Naive thymus-derived CD4-positive, alpha-beta T cell (primary cell): ENCODE measurements around the gene ONECUT1. TPM values are rescaled to one million over a fixed set of nuclear protein-coding genes. Genes with fewer than 3 reads are reported as not detected.

Source experiments
- ATAC-seq: fragments of 150-1000 bp; cut with Tn5 transposase; 2 replicates; pipeline ENCODE4 v1.10.0; 2021; ENCODE audit warnings: mild to moderate bottlenecking, moderate library complexity
- CTCF ChIA-PET: fragments of 350-600 bp; sonication (Branson Sonifier 250); formaldehyde crosslinking; loops from one replicate; lab custom pipeline; 2021; ENCODE audit warnings: antibody characterized with exemption; lab: Charles Lee
- POLR2A ChIA-PET: fragments of 350-600 bp; sonication (Branson Sonifier 250); formaldehyde crosslinking; loops from one replicate; lab custom pipeline; 2021; ENCODE audit warnings: antibody characterized with exemption, inconsistent platforms; lab: Charles Lee
- DNase-seq, 9 donors: peaks; one replicate each; pipeline versions ENCODE4 v3.0.0 to v3.0.0-alpha.2; 2020 to 2022; ENCODE audit warnings: mixed read lengths in 1 of 9
- H3K27ac ChIP-seq: one replicate; pipeline ENCODE4 v1.7.0; 2013; ENCODE audit warnings: mild to moderate bottlenecking, low read depth, low read length, moderate library complexity
- H3K27me3 ChIP-seq, 2 donors: one replicate each; pipeline ENCODE4 v1.7.0; 2013; ENCODE audit warnings: low read length in 2 of 2, mild to moderate bottlenecking in 2 of 2, moderate library complexity in 2 of 2; ENCODE audit not compliant: control insufficient read depth in 2 of 2, insufficient read depth in 2 of 2
- H3K36me3 ChIP-seq, 3 experiments: 1 replicate in 2 of 3; 2 replicates in 1 of 3; pipeline ENCODE4 v1.7.0; 2013; ENCODE audit warnings: low read length in 3 of 3, mild to moderate bottlenecking in 3 of 3, moderate library complexity in 1 of 3; ENCODE audit not compliant: insufficient read depth in 3 of 3, control insufficient read depth in 2 of 3
- H3K4me1 ChIP-seq, 2 donors: one replicate each; pipeline ENCODE4 v1.7.0; 2013; ENCODE audit warnings: low read length in 2 of 2, mild to moderate bottlenecking in 2 of 2, moderate library complexity in 1 of 2; ENCODE audit not compliant: control insufficient read depth in 2 of 2, insufficient read depth in 2 of 2
- H3K4me3 ChIP-seq: 2 replicates; pipeline ENCODE4 v1.7.0; 2013; ENCODE audit warnings: mild to moderate bottlenecking, low read length
- H3K9me3 ChIP-seq, 3 experiments: 1 replicate in 2 of 3; 2 replicates in 1 of 3; pipeline ENCODE4 v1.7.0; 2013; ENCODE audit warnings: low read length in 3 of 3; ENCODE audit not compliant: control insufficient read depth in 2 of 3
- H3K27ac Mint-ChIP-seq, 9 donors: one replicate each; pipeline ENCODE4 v1.8.0; 2020 to 2022; ENCODE audit warnings: mixed read lengths in 9 of 9, mild to moderate bottlenecking in 8 of 9, moderate library complexity in 5 of 9, inconsistent platforms in 2 of 9
- H3K27me3 Mint-ChIP-seq, 5 donors: one replicate each; pipeline ENCODE4 v1.8.0; 2021 to 2022; ENCODE audit warnings: mixed read lengths in 5 of 5, mild to moderate bottlenecking in 1 of 5
- H3K36me3 Mint-ChIP-seq, 5 donors: one replicate each; pipeline ENCODE4 v1.8.0; 2020 to 2022; ENCODE audit warnings: mixed read lengths in 5 of 5, mild to moderate bottlenecking in 3 of 5, inconsistent platforms in 1 of 5
- H3K4me1 Mint-ChIP-seq, 7 donors: one replicate each; pipeline ENCODE4 v1.8.0; 2020 to 2022; ENCODE audit warnings: mixed read lengths in 7 of 7, mild to moderate bottlenecking in 3 of 7, inconsistent platforms in 1 of 7
- H3K4me3 Mint-ChIP-seq, 10 donors: one replicate each; pipeline ENCODE4 v1.8.0; 2020 to 2022; ENCODE audit warnings: mild to moderate bottlenecking in 10 of 10, mixed read lengths in 10 of 10, moderate library complexity in 6 of 10, inconsistent platforms in 2 of 10
- H3K9me3 Mint-ChIP-seq, 11 donors: one replicate each; pipeline ENCODE4 v1.8.0; 2020 to 2022; ENCODE audit warnings: mixed read lengths in 11 of 11, mild to moderate bottlenecking in 4 of 11, inconsistent platforms in 1 of 11, moderate library complexity in 1 of 11
- intact Hi-C, 2 donors: fragments of 100-400 bp; cut with micrococcal nuclease; formaldehyde crosslinking; loops; one replicate each; pipeline ENCODE4 v1.15.1; 2023
- polyA plus RNA-seq, 2 donors: library from polyadenylated mRNA; unstranded; fragments of 300-500 nt; fragmentation: Illumina TruSeq; gene quantifications; one replicate each; pipeline ENCODE4 v1.2.3, GENCODE V29; 2021
- total RNA-seq, 6 experiments: library from RNA in 5 of 6; stranded (reverse) in 5 of 6; gene quantifications; 1 replicate in 5 of 6; 2 replicates in 1 of 6; pipeline ENCODE4 v1.2.3 and lab custom pipeline; 2021 to 2026

Gene ONECUT1
- total and polyA plus RNA-seq, 7 experiments from 2014 or later: not detected

DNA sequence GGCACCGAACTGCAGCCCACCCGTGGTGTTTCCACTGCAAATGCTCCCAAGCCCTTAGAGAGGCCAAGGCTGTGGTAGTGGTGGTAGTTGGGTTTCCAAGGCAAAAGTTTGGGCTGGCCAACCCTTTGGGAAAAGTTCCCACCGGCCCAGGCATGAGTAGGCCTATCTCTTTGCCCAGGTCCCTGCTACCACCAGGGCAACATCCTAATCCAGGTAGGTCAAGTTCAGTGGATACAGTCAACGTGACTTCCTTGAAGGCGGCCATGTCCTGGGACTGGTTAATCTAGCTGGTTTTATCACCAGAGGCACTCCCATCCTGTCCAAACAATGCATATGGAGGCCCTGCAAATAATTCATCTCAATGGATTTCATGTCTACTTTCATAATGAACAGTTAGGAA lies 1.6 kb upstream of the ONECUT1 start:
- Mint-ChIP-seq H3K4me1 (peaks cover 13 to 41% (median 16%) of the 10 kb centered on the region in 7 donors), H3K27ac (no peak overlapping the region), H3K4me3 (peak overlapping the region in 5 of 10 donors; percentile 11 to 82 (median 26)), H3K27me3 (peaks cover 66 to 95% (median 79%) of the 10 kb centered on the region in 5 donors), H3K36me3 (no peaks in the 10 kb centered on the region), H3K9me3 (peaks cover 0 to 6% (median 2%) of the 10 kb centered on the region in 11 donors)
- Histone ChIP-seq H3K36me3 (no peaks in the 10 kb centered on the region), H3K4me1 (peaks cover 0 to 7% of the 10 kb centered on the region in 2 donors), H3K9me3 (no peaks in the 10 kb centered on the region), H3K4me3 (no peak overlapping the region), H3K27me3 (peaks cover 6 to 40% of the 10 kb centered on the region in 2 donors), H3K27ac (no peak overlapping the region)
- CTCF ChIA-PET: no interaction called here
- intact Hi-C loops: no loop called here
- no peak for ATAC-seq
- DNase-seq: no peak
- POLR2A ChIA-PET: no interaction called here

- Histone ChIP-seq H3K4me3 (no peak overlapping the region), H3K27ac (no peak overlapping the region), H3K36me3 (no peaks in the 10 kb centered on the region), H3K4me1 (peaks cover 0 to 7% of the 10 kb centered on the region in 2 donors), H3K27me3 (peaks cover 6 to 34% of the 10 kb centered on the region in 2 donors), H3K9me3 (no peaks in the 10 kb centered on the region)
- H3K9me3 Mint-ChIP-seq: peaks cover 0 to 6% (median 2%) of the 10 kb centered on the region in 11 donors
- H3K4me1 Mint-ChIP-seq: peaks cover 10 to 39% (median 13%) of the 10 kb centered on the region in 7 donors
- intact Hi-C loops: no loop called here
- H3K27me3 Mint-ChIP-seq: peaks cover 67 to 95% (median 79%) of the 10 kb centered on the region in 5 donors
- no peak for ATAC-seq
- H3K27ac Mint-ChIP-seq: no peak overlapping the region
- H3K4me3 Mint-ChIP-seq: peak overlapping the region; percentile 40 to 88 (median 72)
- no peak for DNase-seq
- POLR2A ChIA-PET: no interaction called here
- no peaks in the 10 kb centered on the region for H3K36me3 Mint-ChIP-seq
- CTCF ChIA-PET: no interaction called here
These were observed 1.0 kb upstream of the ONECUT1 start for GRCh38 chr15:52790941-52791751.

GRCh38 chr15:52789601-52790168 lies 451 bp downstream of the ONECUT1 start:
- peaks cover 6 to 27% of the 10 kb centered on the region in 2 donors for H3K27me3 ChIP-seq
- H3K36me3 Mint-ChIP-seq: no peaks in the 10 kb centered on the region
- CTCF ChIA-PET: no interaction called here
- POLR2A ChIA-PET: no interaction called here
- H3K27ac ChIP-seq: no peak overlapping the region
- H3K4me3 ChIP-seq: peak overlapping the region; percentile 20
- peaks cover 0 to 4% (median 0%) of the 10 kb centered on the region in 11 donors for H3K9me3 Mint-ChIP-seq
- H3K4me1 Mint-ChIP-seq: peaks cover 5 to 37% (median 13%) of the 10 kb centered on the region in 7 donors
- no peaks in the 10 kb centered on the region for H3K36me3 ChIP-seq
- peak; percentile 39 for ATAC-seq
- peak overlapping the region; percentile 51 to 88 (median 79) for H3K4me3 Mint-ChIP-seq
- peaks cover 66 to 95% (median 77%) of the 10 kb centered on the region in 5 donors for H3K27me3 Mint-ChIP-seq
- peak overlapping the region in 1 of 9 donors; percentile 74 for H3K27ac Mint-ChIP-seq
- H3K9me3 ChIP-seq: no peaks in the 10 kb centered on the region
- no peak for DNase-seq
- intact Hi-C loops: no loop called here
- peaks cover 0 to 7% of the 10 kb centered on the region in 2 donors for H3K4me1 ChIP-seq

- peak overlapping the region in 1 of 9 donors; percentile 74 for H3K27ac Mint-ChIP-seq
- peaks cover 0 to 9% of the 10 kb centered on the region in 2 donors for H3K4me1 ChIP-seq
These were observed 1.0 kb downstream of the ONECUT1 start for GRCh38 chr15:52789008-52789600.

DNA sequence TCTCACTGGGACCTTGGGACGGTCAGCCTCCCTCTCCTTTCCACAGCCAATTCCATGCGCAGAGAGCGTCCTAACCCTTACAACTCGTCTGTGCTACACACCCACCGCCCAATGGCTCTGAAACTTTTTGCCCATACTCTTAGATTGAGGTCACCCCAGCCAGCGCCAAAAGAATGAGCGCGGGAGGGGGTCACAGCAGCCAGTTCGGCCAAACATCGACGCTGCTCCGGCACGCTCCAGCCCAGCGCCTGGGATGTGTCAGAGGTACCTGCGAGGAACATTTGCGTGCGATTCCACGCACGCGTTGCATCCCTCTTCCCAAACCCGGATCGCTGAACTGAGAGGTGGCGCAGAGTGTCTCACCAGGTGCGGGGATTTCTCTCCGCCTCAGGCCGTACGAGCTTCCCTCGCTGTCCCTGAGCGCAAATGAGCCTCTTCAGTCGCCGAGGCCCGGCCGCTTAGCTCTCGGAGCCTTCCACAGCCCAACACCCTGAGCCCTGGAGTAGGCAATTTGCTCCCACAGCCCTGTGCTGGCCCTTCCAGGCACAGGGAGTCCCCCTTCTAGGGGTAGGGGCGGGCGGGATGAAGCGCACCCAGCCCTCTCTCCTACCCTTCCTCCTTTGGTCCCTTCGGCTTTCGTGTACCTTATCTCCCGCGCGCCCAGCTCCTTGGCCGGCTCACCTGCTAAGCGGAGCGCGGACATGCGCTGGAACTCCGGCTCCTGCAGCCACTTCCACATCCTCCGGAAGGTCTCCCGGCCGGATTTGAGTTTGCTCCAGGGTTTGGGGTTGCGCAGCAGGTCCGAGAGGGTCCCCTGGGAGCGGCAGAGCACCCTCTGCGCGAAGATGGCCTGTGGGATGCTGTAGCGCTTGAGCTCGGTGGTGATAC lies 1.8 kb downstream of the ONECUT1 start:
- intact Hi-C loops: no loop called here
- no peak overlapping the region for H3K27ac ChIP-seq
- peaks cover 0 to 2% (median 0%) of the 10 kb centered on the region in 11 donors for H3K9me3 Mint-ChIP-seq
- H3K4me1 Mint-ChIP-seq: peaks cover 5 to 45% (median 24%) of the 10 kb centered on the region in 7 donors
- peaks cover 57 to 94% (median 74%) of the 10 kb centered on the region in 5 donors for H3K27me3 Mint-ChIP-seq
- H3K27ac Mint-ChIP-seq: peak overlapping the region in 1 of 9 donors; percentile 54
- CTCF ChIA-PET: no interaction called here
- H3K4me3 ChIP-seq: no peak overlapping the region
- peaks cover 6 to 34% of the 10 kb centered on the region in 2 donors for H3K27me3 ChIP-seq
- DNase-seq (no peak), ATAC-seq (no peak)
- no peaks in the 10 kb centered on the region for H3K36me3 ChIP-seq
- H3K4me1 ChIP-seq: peaks cover 0 to 12% of the 10 kb centered on the region in 2 donors
- H3K9me3 ChIP-seq: no peaks in the 10 kb centered on the region
- H3K36me3 Mint-ChIP-seq: no peaks in the 10 kb centered on the region
- H3K4me3 Mint-ChIP-seq: peak overlapping the region in 8 of 10 donors; percentile 52 to 88 (median 67)
- POLR2A ChIA-PET: no interaction called here

More at GRCh38 chr15:52789008-52789600, 1.0 kb downstream of the ONECUT1 start:
- Histone ChIP-seq H3K9me3 (no peaks in the 10 kb centered on the region), H3K27ac (no peak overlapping the region), H3K27me3 (peaks cover 6 to 27% of the 10 kb centered on the region in 2 donors), H3K4me3 (no peak overlapping the region), H3K36me3 (no peaks in the 10 kb centered on the region)
- ATAC-seq (no peak), DNase-seq (no peak)
- ChIA-PET CTCF (no interaction called here), POLR2A (no interaction called here)
- H3K4me3 Mint-ChIP-seq: peak overlapping the region in 9 of 10 donors; percentile 44 to 88 (median 76)
- H3K4me1 Mint-ChIP-seq: peaks cover 5 to 40% (median 16%) of the 10 kb centered on the region in 7 donors
- H3K9me3 Mint-ChIP-seq: peaks cover 0 to 2% (median 0%) of the 10 kb centered on the region in 11 donors
- no peaks in the 10 kb centered on the region for H3K36me3 Mint-ChIP-seq
- intact Hi-C loops: no loop called here
- H3K27me3 Mint-ChIP-seq: peaks cover 60 to 94% (median 75%) of the 10 kb centered on the region in 5 donors
